Measurements from ENCODE around the gene GPS1. TPM values are rescaled to one million over a fixed set of nuclear protein-coding genes. Genes with fewer than 3 reads are reported as not detected.

Gene GPS1
- total and polyA plus RNA-seq, 9 of the 15 experiments (the other 6 are each of a cell fraction or from before 2014, with no cell fraction given): 3.1 to 167 (median 69.9) TPM

DNA sequence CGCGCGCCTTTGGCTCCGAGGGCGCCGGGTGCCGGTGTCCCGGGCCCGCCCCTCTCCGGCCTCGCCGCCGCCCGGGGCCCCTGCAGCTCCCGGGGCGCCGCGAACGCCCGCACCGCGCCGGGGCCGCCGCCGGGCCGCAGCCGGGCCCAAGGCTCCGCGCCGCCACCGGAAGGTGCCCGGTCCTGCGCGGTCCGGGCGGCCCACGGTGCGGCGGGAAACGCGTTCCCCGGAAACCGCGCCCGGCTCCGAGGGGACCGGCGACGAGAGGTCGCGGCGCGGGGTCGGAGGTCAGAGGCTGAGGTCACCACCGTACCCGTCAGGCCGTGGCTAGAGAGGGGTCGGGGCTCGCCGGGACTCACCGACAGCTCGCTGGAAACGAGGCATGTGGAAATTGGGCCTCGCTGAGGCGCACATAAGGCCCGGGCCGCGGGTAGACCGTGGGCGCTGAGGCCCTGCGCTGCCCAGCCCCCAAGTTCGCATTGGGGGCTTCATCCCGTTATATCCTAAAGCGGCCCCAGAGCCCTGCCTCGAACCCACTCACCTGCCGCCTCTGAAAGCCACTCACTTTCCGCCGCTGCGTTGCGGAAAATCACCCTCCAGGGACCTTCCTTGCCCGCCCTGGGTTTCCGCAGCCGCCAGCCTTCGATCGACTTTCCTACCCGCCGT lies 14.1 kb downstream of the GPS1 start, which contains the start of gene DUS1L (continued):
- TF ChIP-seq, protein P1, sequence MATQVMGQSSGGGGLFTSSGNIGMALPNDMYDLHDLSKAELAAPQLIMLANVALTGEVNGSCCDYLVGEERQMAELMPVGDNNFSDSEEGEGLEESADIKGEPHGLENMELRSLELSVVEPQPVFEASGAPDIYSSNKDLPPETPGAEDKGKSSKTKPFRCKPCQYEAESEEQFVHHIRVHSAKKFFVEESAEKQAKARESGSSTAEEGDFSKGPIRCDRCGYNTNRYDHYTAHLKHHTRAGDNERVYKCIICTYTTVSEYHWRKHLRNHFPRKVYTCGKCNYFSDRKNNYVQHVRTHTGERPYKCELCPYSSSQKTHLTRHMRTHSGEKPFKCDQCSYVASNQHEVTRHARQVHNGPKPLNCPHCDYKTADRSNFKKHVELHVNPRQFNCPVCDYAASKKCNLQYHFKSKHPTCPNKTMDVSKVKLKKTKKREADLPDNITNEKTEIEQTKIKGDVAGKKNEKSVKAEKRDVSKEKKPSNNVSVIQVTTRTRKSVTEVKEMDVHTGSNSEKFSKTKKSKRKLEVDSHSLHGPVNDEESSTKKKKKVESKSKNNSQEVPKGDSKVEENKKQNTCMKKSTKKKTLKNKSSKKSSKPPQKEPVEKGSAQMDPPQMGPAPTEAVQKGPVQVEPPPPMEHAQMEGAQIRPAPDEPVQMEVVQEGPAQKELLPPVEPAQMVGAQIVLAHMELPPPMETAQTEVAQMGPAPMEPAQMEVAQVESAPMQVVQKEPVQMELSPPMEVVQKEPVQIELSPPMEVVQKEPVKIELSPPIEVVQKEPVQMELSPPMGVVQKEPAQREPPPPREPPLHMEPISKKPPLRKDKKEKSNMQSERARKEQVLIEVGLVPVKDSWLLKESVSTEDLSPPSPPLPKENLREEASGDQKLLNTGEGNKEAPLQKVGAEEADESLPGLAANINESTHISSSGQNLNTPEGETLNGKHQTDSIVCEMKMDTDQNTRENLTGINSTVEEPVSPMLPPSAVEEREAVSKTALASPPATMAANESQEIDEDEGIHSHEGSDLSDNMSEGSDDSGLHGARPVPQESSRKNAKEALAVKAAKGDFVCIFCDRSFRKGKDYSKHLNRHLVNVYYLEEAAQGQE (IDR thresholded peaks at IDR 0.05; ENCODE audit: borderline replicate concordance): no peak
- TF ChIP-seq, protein P1 (CRISPR knock-in tag; IDR thresholded peaks at IDR 0.05; ENCODE audit: low read depth): 0 out of 2 replicates have a peak, but pooled peaks have one; percentile 65
- peak in 2 of 3 experiments; percentile 73 to 81 for TF ChIP-seq YY1 (IDR thresholded peaks at IDR 0.05; ENCODE audit: borderline replicate concordance in 1 of 3, control insufficient read depth in 1 of 3, extremely low read depth in 1 of 3, insufficient read depth in 3 of 3, insufficient read length in 1 of 3, insufficient replicate concordance in 2 of 3, low read depth in 1 of 3, low read length in 2 of 3)
- TF ChIP-seq RBM25 (IDR thresholded peaks at IDR 0.05; ENCODE audit: low read depth, low read length, severe bottlenecking): no peak
- TF ChIP-seq RNF2 (IDR thresholded peaks at IDR 0.05): peak; percentile 49; the same call in 1 of the 2 replicates
- peak; percentile 98 for TF ChIP-seq NR2C1 (IDR thresholded peaks at IDR 0.05)
- peak; percentile 99 for TF ChIP-seq NR2C1 (tag; IDR thresholded peaks at IDR 0.05)
- TF ChIP-seq CBX2 (IDR thresholded peaks at IDR 0.05; ENCODE audit: insufficient read depth, low read length, poor library complexity, severe bottlenecking): no peak
- TF ChIP-seq SRF (CRISPR knock-in tag; IDR thresholded peaks at IDR 0.05): 0 out of 4 replicates have a peak, but pooled peaks of 1 of the 2 experiments have one; percentile 35
- peak; percentile 55 for TF ChIP-seq ZNF239 (CRISPR knock-in tag; IDR thresholded peaks at IDR 0.05)
- no peak for TF ChIP-seq FOS (IDR thresholded peaks at IDR 0.05; ENCODE audit: extremely low read depth, insufficient read length)
- TF ChIP-seq, protein P2, sequence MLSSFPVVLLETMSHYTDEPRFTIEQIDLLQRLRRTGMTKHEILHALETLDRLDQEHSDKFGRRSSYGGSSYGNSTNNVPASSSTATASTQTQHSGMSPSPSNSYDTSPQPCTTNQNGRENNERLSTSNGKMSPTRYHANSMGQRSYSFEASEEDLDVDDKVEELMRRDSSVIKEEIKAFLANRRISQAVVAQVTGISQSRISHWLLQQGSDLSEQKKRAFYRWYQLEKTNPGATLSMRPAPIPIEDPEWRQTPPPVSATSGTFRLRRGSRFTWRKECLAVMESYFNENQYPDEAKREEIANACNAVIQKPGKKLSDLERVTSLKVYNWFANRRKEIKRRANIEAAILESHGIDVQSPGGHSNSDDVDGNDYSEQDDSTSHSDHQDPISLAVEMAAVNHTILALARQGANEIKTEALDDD (IDR thresholded peaks at IDR 0.05): no peak
- TF ChIP-seq ELF4 (CRISPR knock-in tag; IDR thresholded peaks at IDR 0.05): 0 out of 2 replicates have a peak, but pooled peaks have one; percentile 56
- no peak for TF ChIP-seq ZKSCAN3 (CRISPR knock-in tag; IDR thresholded peaks at IDR 0.05)
- TF ChIP-seq ZNF41 (CRISPR knock-in tag; conservative IDR thresholded peaks at IDR 0.05): peak; percentile 69; the same call in 1 of the 2 replicates
- TF ChIP-seq, protein P3, sequence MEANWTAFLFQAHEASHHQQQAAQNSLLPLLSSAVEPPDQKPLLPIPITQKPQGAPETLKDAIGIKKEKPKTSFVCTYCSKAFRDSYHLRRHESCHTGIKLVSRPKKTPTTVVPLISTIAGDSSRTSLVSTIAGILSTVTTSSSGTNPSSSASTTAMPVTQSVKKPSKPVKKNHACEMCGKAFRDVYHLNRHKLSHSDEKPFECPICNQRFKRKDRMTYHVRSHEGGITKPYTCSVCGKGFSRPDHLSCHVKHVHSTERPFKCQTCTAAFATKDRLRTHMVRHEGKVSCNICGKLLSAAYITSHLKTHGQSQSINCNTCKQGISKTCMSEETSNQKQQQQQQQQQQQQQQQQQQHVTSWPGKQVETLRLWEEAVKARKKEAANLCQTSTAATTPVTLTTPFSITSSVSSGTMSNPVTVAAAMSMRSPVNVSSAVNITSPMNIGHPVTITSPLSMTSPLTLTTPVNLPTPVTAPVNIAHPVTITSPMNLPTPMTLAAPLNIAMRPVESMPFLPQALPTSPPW (CRISPR knock-in tag; IDR thresholded peaks at IDR 0.05): peak; percentile 50; the same call in 1 of the 2 replicates
- peak; percentile 81; the same call in 1 of the 2 replicates for TF ChIP-seq ZC3H11A (IDR thresholded peaks at IDR 0.05; ENCODE audit: low read depth, low read length)
- peak; percentile 86 for TF ChIP-seq ATF7 (IDR thresholded peaks at IDR 0.05)

Data from K562 (cell line).